ENCODE results near the gene TLE1.

DNA sequence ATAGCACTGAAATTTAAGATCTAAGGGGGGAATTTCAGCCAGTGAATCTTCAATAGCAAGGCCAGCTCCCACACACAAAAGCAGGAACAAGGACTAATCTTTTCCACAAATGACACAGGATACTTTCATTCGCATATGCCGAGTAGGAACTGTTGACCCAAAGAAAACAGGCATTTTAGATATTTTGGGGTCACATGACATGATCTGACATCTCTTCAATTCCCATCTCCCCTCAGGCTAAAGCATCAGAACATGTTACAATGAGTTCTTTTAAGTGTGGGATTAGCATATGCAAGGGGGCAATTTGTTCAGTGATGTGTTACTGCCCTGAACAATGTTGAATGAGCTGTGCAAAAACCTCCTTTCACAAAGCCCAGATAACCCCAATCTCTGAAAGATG is 68.2 kb downstream of the TLE1 start:
- TF ChIP-seq CTCF (IDR thresholded peaks at IDR 0.05; ENCODE audit: low read depth, low read length), result no peak
- TF ChIP-seq EZH2phosphoT487 (IDR thresholded peaks at IDR 0.05; ENCODE audit: low read depth), result no peak
